GM12875 (cell line): ENCODE data around the gene NENF.

Experiments used
- H3K4me3 ChIP-seq: one replicate; pipeline ENCODE4 v1.5.1; 2011; ENCODE audit warnings: low read depth, low read length, control low read depth
- CTCF ChIP-seq: IDR thresholded peaks from 2 replicates; pipeline ENCODE4 v1.5.1; 2011; ENCODE audit warnings: low read depth, mild to moderate bottlenecking, control low read depth, inconsistent platforms, low read length, moderate library complexity, borderline replicate concordance; ENCODE audit not compliant: insufficient read depth

The NENF gene

GRCh38 chr1:212415107-212415841 lies 17.4 kb upstream of the NENF start:
- H3K4me3 ChIP-seq: peak overlapping the region; percentile 24
- no peak for TF ChIP-seq CTCF

- no peak overlapping the region for H3K4me3 ChIP-seq
- TF ChIP-seq CTCF: no peak
These were observed 11.6 kb upstream of the NENF start for GRCh38 chr1:212421165-212421564.

GRCh38 chr1:212423879-212424278 lies 8.8 kb upstream of the NENF start:
- TF ChIP-seq CTCF: no peak

GRCh38 chr1:212428496-212428895 lies 4.2 kb upstream of the NENF start:
- H3K4me3 ChIP-seq: no peak overlapping the region
- TF ChIP-seq CTCF: no peak

More at GRCh38 chr1:212423879-212424278, 8.8 kb upstream of the NENF start:
- no peak overlapping the region for H3K4me3 ChIP-seq

- no peak overlapping the region for H3K4me3 ChIP-seq
- no peak for TF ChIP-seq CTCF
These were observed 2.3 kb upstream of the NENF start for GRCh38 chr1:212430416-212430815.

- no peak for TF ChIP-seq CTCF
- no peak overlapping the region for H3K4me3 ChIP-seq
These were observed 1.7 kb upstream of the NENF start for GRCh38 chr1:212430955-212431394.

GRCh38 chr1:212431644-212432043 lies 1.1 kb upstream of the NENF start:
- TF ChIP-seq CTCF: no peak
- H3K4me3 ChIP-seq: no peak overlapping the region
